GM18870 (cell line): ENCODE results near the gene ACO2.

ENCODE experiments used
- ATAC-seq: cut with Tn5 transposase; IDR thresholded peaks from one replicate; pipeline ENCODE4 v1.9.1; 2021; ENCODE audit warnings: moderate library complexity; ENCODE audit not compliant: unreplicated experiment

The ACO2 gene

GRCh38 chr22:41522813-41523212 lies 53.9 kb downstream of the ACO2 start:
- no peak for ATAC-seq

DNA sequence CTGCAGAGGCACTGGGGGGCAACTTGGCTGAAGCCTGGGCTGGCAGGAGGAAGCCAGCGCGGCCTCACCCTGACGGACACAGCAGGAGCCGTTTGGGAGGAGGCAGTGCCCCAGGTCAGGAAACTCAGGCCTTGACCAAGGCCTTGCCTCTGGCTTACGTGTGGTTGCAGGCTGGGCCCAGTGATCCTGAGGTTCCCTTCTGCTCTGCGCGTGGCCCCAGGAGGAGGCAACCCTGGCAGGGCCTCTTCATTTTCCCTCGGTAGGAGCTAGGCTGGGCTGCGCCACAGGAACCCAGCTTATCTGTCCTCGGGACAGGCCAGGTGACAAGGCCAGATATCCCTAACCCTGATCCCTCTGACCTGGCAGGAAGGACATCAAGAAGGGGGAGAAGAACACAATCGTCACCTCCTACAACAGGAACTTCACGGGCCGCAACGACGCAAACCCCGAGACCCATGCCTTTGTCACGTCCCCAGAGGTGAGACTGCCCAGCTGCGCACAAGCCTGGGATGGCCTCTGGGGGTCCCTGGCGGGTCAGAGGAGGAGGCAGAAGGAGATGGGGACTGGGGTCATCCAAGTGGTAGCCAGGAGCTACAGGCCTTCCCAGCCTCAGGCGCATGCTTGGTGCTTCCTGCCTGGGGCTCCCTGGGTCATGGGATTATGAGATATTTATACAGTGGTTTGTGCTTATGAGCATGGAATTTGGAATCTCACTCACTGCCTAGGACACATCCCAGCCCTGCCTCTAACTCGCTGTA lies 54.7 kb downstream of the ACO2 start:
- no peak for ATAC-seq

DNA sequence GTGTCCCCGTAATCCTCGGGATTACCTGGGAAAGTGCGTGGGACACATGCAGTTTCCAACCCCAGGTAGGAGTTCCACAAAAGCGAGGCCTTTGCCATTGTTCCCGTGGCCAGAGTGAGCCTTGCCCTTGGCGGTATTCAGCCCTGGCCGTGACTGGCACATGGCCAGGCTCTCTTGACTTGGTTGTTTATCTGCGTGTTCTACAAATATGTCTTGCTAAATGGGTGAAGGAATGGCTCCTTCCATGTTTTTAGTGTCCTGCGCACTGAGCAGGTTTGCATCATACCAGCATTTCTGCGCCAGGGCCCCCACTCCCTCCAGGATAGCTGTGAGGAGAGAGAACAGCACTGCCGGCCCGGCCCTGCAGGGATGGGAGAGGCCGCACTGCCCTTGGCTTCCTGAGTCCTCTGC lies 55.3 kb downstream of the ACO2 start:
- ATAC-seq: no peak

DNA sequence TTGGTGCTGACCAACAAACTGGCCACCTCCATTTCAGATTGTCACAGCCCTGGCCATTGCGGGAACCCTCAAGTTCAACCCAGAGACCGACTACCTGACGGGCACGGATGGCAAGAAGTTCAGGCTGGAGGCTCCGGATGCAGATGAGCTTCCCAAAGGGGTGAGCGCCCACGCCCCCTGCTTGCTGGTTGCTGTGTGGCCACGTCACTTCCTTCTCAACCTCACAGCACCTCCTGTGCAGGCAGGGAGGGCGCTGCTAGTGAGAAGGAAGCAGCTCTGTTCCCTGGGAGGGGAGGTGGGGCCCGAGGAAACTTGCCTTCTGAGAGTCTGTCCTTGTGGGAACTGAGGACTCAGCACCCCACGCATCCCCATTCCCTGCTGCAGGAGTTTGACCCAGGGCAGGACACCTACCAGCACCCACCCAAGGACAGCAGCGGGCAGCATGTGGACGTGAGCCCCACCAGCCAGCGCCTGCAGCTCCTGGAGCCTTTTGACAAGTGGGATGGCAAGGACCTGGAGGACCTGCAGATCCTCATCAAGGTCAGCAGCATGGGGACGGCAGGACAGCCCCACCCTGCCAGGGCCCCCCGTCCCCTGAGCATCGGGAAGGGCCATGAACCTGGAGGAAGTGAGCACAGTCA lies 56.0 kb downstream of the ACO2 start:
- no peak for ATAC-seq

DNA sequence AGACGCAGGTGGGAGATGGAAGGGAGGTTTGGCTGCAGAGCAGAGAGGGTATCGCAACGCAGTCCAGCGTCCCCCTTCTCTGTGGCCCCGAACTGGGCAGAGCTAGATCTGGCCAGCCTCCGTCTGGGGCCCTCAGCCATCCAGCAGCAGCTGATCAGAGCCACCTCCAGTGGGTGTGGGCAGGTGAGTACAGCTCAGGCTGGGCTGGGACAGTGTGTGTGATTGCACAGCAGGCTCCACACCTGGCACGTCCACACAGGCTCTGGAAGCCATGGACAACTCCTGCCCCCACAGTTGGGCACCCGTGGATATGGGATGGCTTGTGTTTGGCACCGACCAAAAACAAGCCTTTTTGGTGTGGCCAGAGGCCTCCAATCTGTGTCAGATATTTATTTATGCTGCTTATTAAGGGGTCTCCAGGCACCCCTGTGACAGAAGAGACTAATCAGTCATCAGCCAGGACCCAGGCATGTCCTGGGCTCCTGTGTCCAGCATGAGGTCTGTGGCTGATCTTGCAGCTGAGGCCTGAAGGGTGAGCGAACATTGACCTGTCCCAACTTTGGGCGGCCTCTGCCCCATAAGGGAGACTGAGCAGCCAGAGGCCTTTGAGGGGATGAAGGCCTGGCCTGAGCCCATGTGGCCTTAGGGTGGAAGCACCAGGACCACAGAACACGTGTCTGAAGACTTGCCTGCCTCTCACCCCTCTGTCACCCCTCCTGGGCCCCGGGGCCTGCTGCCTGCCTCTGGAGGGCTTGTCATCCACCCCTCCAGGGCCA lies 56.7 kb downstream of the ACO2 start:
- ATAC-seq: no peak

GRCh38 chr22:41526226-41526829 lies 57.4 kb downstream of the ACO2 start:
- ATAC-seq: no peak

GRCh38 chr22:41526830-41527799 lies 58.2 kb downstream of the ACO2 start:
- ATAC-seq: no peak

DNA sequence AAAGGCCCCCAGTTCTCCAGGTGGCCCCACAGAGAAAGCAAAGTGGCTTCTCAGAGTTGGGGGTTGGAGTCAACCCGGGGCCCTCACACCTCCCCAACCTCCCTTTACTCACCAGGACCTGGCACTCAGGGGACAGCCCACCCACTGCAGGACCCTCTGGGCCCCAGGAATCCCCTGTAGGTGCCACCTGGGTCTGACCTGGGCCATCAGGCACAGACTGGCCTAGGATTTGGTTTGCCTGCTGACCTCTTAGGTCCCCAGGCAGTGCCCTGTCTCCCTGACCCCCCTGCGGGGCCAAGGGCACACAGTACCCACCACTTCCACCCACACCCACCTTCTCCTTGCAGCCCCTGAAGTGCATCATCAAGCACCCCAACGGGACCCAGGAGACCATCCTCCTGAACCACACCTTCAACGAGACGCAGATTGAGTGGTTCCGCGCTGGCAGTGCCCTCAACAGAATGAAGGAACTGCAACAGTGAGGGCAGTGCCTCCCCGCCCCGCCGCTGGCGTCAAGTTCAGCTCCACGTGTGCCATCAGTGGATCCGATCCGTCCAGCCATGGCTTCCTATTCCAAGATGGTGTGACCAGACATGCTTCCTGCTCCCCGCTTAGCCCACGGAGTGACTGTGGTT lies 59.3 kb downstream of the ACO2 start:
- ATAC-seq: no peak

DNA sequence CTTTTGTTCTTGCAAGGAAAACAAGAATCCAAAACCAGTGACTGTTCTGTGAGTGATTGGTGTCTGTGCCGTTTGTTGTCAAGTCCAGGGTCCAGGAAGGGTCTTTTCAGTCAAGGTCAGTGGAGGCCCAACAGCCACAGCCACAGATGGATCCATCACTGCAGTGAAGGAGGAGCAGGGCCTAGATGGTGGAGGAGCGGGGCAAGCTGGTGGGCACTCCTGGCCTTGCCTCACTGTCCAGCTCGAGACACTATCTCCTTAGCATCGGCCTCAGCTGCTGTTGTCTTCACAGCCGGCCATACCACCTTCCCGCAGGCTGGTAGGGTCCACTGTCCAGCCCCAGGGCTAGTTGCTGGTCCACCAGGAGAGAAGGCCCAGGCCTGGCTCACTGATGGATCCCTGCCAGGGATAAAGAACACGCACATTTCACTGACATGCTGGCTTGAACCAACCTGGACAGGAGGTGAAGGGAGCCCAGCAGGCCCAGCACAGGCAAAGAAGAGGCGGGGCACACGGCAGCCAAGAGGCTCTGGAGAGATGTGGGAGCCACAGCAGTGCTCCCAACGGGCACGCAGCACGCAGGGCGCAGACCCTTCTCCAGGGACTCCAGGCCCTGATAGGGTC lies 60.1 kb downstream of the ACO2 start:
- ATAC-seq: no peak

GRCh38 chr22:41530890-41531714 lies 62.2 kb downstream of the ACO2 start:
- ATAC-seq: no peak

GRCh38 chr22:41531715-41532477 lies 63.0 kb downstream of the ACO2 start:
- ATAC-seq: no peak

- ATAC-seq: no peak
These were observed 64.2 kb downstream of the ACO2 start for GRCh38 chr22:41532908-41533825.

- no peak for ATAC-seq
These were observed 65.3 kb downstream of the ACO2 start for GRCh38 chr22:41534219-41534618.

DNA sequence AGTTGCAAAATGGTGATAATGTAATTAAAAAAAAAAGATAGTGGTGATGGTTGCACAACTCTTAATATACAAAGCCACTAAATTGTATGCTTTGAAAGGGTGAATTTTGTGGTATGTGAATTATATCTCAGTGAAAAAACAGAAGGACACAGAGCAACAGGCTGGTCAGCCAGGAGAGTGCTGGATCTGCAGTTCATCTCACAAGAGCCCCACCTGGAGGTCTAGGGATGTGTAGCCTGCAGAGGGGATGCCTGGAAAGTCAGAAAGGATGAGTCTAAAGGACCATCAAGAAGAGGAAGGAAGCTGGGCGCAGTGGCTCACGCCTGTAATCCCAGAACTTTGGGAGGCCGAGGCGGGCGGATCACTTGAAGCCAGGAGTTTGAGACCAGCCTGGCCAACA lies 66.3 kb downstream of the ACO2 start:
- no peak for ATAC-seq

GRCh38 chr22:41537203-41537602 lies 68.3 kb downstream of the ACO2 start:
- ATAC-seq: no peak

- ATAC-seq: no peak
These were observed 69.7 kb downstream of the ACO2 start for GRCh38 chr22:41538583-41538982.
